Neuronal stem cell (in vitro differentiated cells): ENCODE results near the gene ROBO2.
A peak's percentile ranks its signal among the peaks of the same experiment; 100 is the strongest.

ENCODE experiments used
- DNase-seq: peaks from one replicate; pipeline ENCODE4 v3.0.0-alpha.2; 2013; ENCODE audit warnings: low spot score
- H2AFZ ChIP-seq: one replicate; pipeline ENCODE4 v1.6.1; 2013; ENCODE audit warnings: mild to moderate bottlenecking, low read length, inconsistent platforms
- H2AK5ac ChIP-seq: 2 replicates; pipeline ENCODE4 v1.6.1; 2013; ENCODE audit warnings: low read depth, mild to moderate bottlenecking, inconsistent platforms, low read length, moderate library complexity, mixed read lengths
- H2BK120ac ChIP-seq: 2 replicates; pipeline ENCODE4 v1.6.1; 2013; ENCODE audit warnings: low read depth, mild to moderate bottlenecking, inconsistent platforms, low read length, moderate library complexity, mixed read lengths
- H2BK12ac ChIP-seq: one replicate; pipeline ENCODE4 v1.6.1; 2013; ENCODE audit warnings: low read length, inconsistent platforms
- H2BK15ac ChIP-seq: 2 replicates; pipeline ENCODE4 v1.6.1; 2013; ENCODE audit warnings: mild to moderate bottlenecking, low read length, inconsistent platforms, mixed read lengths
- H2BK5ac ChIP-seq: one replicate; pipeline ENCODE4 v1.6.1; 2013; ENCODE audit warnings: inconsistent platforms, mild to moderate bottlenecking, low read length, moderate library complexity
- H3K14ac ChIP-seq: one replicate; pipeline ENCODE4 v1.6.1; 2013; ENCODE audit warnings: low read length, inconsistent platforms
- H3K18ac ChIP-seq: 2 replicates; pipeline ENCODE4 v1.6.1; 2013; ENCODE audit warnings: low read length, inconsistent platforms
- H3K23ac ChIP-seq: 2 replicates; pipeline ENCODE4 v1.6.1; 2013; ENCODE audit warnings: low read depth, mild to moderate bottlenecking, mixed read lengths, low read length, inconsistent platforms; ENCODE audit not compliant: poor library complexity
- H3K27ac ChIP-seq: replicated peaks from 3 replicates; pipeline ENCODE4 v1.5.1; 2013; ENCODE audit warnings: low read length, inconsistent platforms
- H3K27me3 ChIP-seq, 3 experiments: 2 replicates each; pipeline ENCODE4 v1.6.1; 2013; ENCODE audit warnings: low read length in 3 of 3, mild to moderate bottlenecking in 2 of 3, inconsistent platforms in 1 of 3, low read depth in 1 of 3, mixed read lengths in 1 of 3, moderate library complexity in 1 of 3; ENCODE audit not compliant: control insufficient read depth in 3 of 3, insufficient read depth in 3 of 3
- H3K36me3 ChIP-seq, 2 donors: replicated peaks in 1 of 2; 2 replicates each; pipeline ENCODE4 v1.6.1; 2013; ENCODE audit warnings: low read length in 2 of 2; ENCODE audit not compliant: control insufficient read depth in 2 of 2, insufficient read depth in 2 of 2
- H3K4ac ChIP-seq: 2 replicates; pipeline ENCODE4 v1.6.1; 2013; ENCODE audit warnings: inconsistent platforms, mild to moderate bottlenecking, low read length, moderate library complexity
- H3K4me1 ChIP-seq, 2 donors: 1 replicate in 1 of 2; 2 replicates in 1 of 2; pipeline ENCODE4 v1.6.1; 2013; ENCODE audit warnings: low read length in 2 of 2, low read depth in 1 of 2; ENCODE audit not compliant: control insufficient read depth in 2 of 2, insufficient read depth in 1 of 2
- H3K4me2 ChIP-seq: one replicate; pipeline ENCODE4 v1.6.1; 2013; ENCODE audit warnings: mild to moderate bottlenecking, low read length, inconsistent platforms; ENCODE audit not compliant: insufficient read depth, poor library complexity, severe bottlenecking
- H3K4me3 ChIP-seq, 2 donors: 2 replicates each; pipeline ENCODE4 v1.5.1; 2013; ENCODE audit warnings: low read length in 2 of 2, mild to moderate bottlenecking in 2 of 2, inconsistent platforms in 1 of 2, moderate library complexity in 1 of 2
- H3K79me1 ChIP-seq: one replicate; pipeline ENCODE4 v1.6.1; 2013; ENCODE audit warnings: low read depth, mild to moderate bottlenecking, inconsistent platforms, low read length, moderate library complexity
- H3K9ac ChIP-seq: one replicate; pipeline ENCODE4 v1.6.1; 2013; ENCODE audit warnings: mild to moderate bottlenecking, low read depth, low read length, inconsistent platforms; ENCODE audit not compliant: poor library complexity
- H3K9me3 ChIP-seq, 2 donors: replicated peaks in 1 of 2; 2 replicates each; pipeline versions ENCODE3 to v1.6.1; 2013; ENCODE audit warnings: low read length in 2 of 2, mild to moderate bottlenecking in 2 of 2, inconsistent platforms in 1 of 2, low read depth in 1 of 2, mixed read lengths in 1 of 2, moderate library complexity in 1 of 2; ENCODE audit not compliant: control insufficient read depth in 2 of 2, insufficient read depth in 1 of 2
- H4K8ac ChIP-seq: one replicate; pipeline ENCODE4 v1.6.1; 2013; ENCODE audit warnings: low read depth, mild to moderate bottlenecking, inconsistent platforms, low read length, moderate library complexity
- H4K91ac ChIP-seq: one replicate; pipeline ENCODE4 v1.6.1; 2013; ENCODE audit warnings: low read length, low read depth, mild to moderate bottlenecking, inconsistent platforms; ENCODE audit not compliant: poor library complexity
- WGBS, 2 donors: extraction: QIAGEN DNeasy Blood & Tissue Kit; methylation state at CpG; one replicate each; pipeline ENCODE4 v1.1.7; 2013; ENCODE audit warnings: missing lambda C conversion rate in 2 of 2, mixed read lengths in 1 of 2; ENCODE audit not compliant: insufficient read length in 2 of 2, insufficient replicate concordance in 1 of 2; ENCODE audit errors: extremely low coverage in 2 of 2; 5-methylcytosine and 5-hydroxymethylcytosine counted together

Gene ROBO2

GRCh38 chr3:77304700-77305021 lies 264.8 kb downstream of the ROBO2 start:
- Histone ChIP-seq H3K14ac (no peak overlapping the region), H3K4me2 (no peak overlapping the region), H3K36me3 (no peaks in the 10 kb centered on the region), H3K27ac (no peak overlapping the region), H2BK5ac (no peak overlapping the region), H3K23ac (no peak overlapping the region), H4K8ac (no peak overlapping the region), H2AK5ac (no peak overlapping the region), H2BK15ac (no peak overlapping the region), H3K9me3 (no peaks in the 10 kb centered on the region), H3K4me3 (no peak overlapping the region), H3K27me3 (no peaks in the 10 kb centered on the region), H3K18ac (no peak overlapping the region), H3K9ac (no peak overlapping the region), H3K4ac (no peak overlapping the region), H2AFZ (no peak overlapping the region), H2BK12ac (no peak overlapping the region), H3K79me1 (no peaks in the 10 kb centered on the region), H3K4me1 (no peaks in the 10 kb centered on the region), H2BK120ac (no peak overlapping the region), H4K91ac (no peak overlapping the region)
- WGBS, 2 donors, result no CpG with 5 or more reads among the region's 3 CpGs
- DNase-seq, result no peak

DNA sequence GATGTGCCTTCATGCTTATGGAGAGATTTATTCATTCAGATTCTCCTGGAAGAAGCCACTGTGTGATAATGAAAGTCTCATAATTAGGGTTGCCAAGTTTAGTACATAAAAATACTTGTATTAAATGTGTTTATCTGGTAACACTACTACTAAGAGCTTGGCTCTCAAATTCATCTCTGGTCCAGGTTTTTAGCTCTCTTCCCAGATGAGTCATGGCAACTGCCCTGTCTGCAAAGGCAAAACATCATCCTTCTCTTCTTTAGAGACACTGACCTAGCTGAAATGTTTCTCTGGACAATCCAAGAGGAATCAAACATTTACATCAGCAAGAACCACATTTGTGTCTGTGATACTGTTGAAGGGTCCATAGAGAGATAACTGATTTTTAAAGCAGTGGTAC lies 269.6 kb downstream of the ROBO2 start:
- H3K18ac ChIP-seq, result no peak overlapping the region

GRCh38 chr3:77313843-77314242 lies 273.9 kb downstream of the ROBO2 start:
- no CpG with 5 or more reads among the region's 3 CpGs for WGBS, 2 donors
- DNase-seq, result no peak
- H3K9me3 ChIP-seq, result peaks cover 0 to 1% of the 10 kb centered on the region in 2 donors

More for the DNA sequence above, 269.6 kb downstream of the ROBO2 start:
- no peak overlapping the region for H4K8ac ChIP-seq
- H3K4ac ChIP-seq, result no peak overlapping the region
- H2AK5ac ChIP-seq, result no peak overlapping the region
- H3K79me1 ChIP-seq, result no peaks in the 10 kb centered on the region
- H2BK120ac ChIP-seq, result no peak overlapping the region
- H3K36me3 ChIP-seq, result no peaks in the 10 kb centered on the region
- no peak overlapping the region for H3K4me2 ChIP-seq
- H4K91ac ChIP-seq, result no peak overlapping the region
- H2BK5ac ChIP-seq, result no peak overlapping the region
- no peak overlapping the region for H3K4me3 ChIP-seq
- H3K9ac ChIP-seq, result no peak overlapping the region
- no peak for DNase-seq
- peaks cover 0 to 1% of the 10 kb centered on the region in 2 donors for H3K9me3 ChIP-seq
- no peaks in the 10 kb centered on the region for H3K4me1 ChIP-seq
- H3K14ac ChIP-seq, result no peak overlapping the region
- H2BK15ac ChIP-seq, result no peak overlapping the region
- H2BK12ac ChIP-seq, result no peak overlapping the region
- H3K23ac ChIP-seq, result no peak overlapping the region
- H3K27me3 ChIP-seq, result no peaks in the 10 kb centered on the region
- no peak overlapping the region for H3K27ac ChIP-seq
- H2AFZ ChIP-seq, result no peak overlapping the region

GRCh38 chr3:77319711-77320110 lies 279.8 kb downstream of the ROBO2 start:
- Histone ChIP-seq H3K18ac (no peak overlapping the region), H4K8ac (no peak overlapping the region), H3K36me3 (no peaks in the 10 kb centered on the region), H2BK12ac (no peak overlapping the region), H2BK5ac (no peak overlapping the region), H3K27me3 (no peaks in the 10 kb centered on the region), H3K4me2 (no peak overlapping the region), H3K27ac (no peak overlapping the region), H3K4ac (no peak overlapping the region), H3K23ac (no peak overlapping the region), H3K4me3 (no peak overlapping the region), H2BK15ac (no peak overlapping the region), H3K79me1 (no peaks in the 10 kb centered on the region), H3K4me1 (peaks cover 0 to 1% of the 10 kb centered on the region in 2 donors), H3K9ac (no peak overlapping the region), H3K14ac (no peak overlapping the region), H4K91ac (no peak overlapping the region), H2BK120ac (no peak overlapping the region), H2AFZ (peak overlapping the region; percentile 55), H3K9me3 (no peaks in the 10 kb centered on the region), H2AK5ac (no peak overlapping the region)
- no peak for DNase-seq
- WGBS, 2 donors, result no CpG with 5 or more reads among the region's 2 CpGs

More at GRCh38 chr3:77313843-77314242, 273.9 kb downstream of the ROBO2 start:
- no peak overlapping the region for H2AFZ ChIP-seq
- no peak overlapping the region for H3K27ac ChIP-seq
- no peak overlapping the region for H2BK120ac ChIP-seq
- no peak overlapping the region for H3K4me2 ChIP-seq
- no peaks in the 10 kb centered on the region for H3K27me3 ChIP-seq
- H2BK12ac ChIP-seq, result no peak overlapping the region
- H2AK5ac ChIP-seq, result no peak overlapping the region
- H3K18ac ChIP-seq, result no peak overlapping the region
- H2BK5ac ChIP-seq, result no peak overlapping the region
- H3K36me3 ChIP-seq, result no peaks in the 10 kb centered on the region
- no peak overlapping the region for H4K8ac ChIP-seq
- no peak overlapping the region for H2BK15ac ChIP-seq
- no peak overlapping the region for H3K4ac ChIP-seq
- peak overlapping the region; percentile 21 for H3K14ac ChIP-seq
- no peak overlapping the region for H3K4me3 ChIP-seq
- no peak overlapping the region for H4K91ac ChIP-seq
- H3K4me1 ChIP-seq, result no peaks in the 10 kb centered on the region
- H3K79me1 ChIP-seq, result no peaks in the 10 kb centered on the region
- no peak overlapping the region for H3K23ac ChIP-seq
- H3K9ac ChIP-seq, result no peak overlapping the region
